ENCODE measurements around the gene SPRR1A. TPM values are rescaled to one million over a fixed set of nuclear protein-coding genes. Genes with fewer than 3 reads are reported as not detected.

SPRR1A gene
- total RNA-seq, 3 donors from 2014 or later: not detected

DNA sequence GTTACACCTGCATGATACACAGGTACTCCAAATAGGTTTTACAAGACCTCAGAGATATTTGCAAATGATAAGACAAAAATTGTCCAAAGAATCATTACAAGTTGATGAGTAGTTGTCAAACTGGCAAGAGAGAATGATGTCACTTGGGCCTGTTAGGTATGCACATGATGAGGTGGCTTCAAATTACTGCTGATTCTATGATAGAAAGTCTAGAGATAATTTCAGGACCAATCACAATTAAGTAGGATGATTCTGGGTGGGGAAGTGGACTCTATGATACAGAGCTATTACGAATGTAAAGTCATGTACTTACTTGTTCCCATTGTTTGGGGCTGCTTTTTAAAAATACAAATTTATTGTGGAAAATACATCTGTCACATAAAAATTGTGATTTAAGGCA, 41.9 kb downstream of the SPRR1A start:
- Histone ChIP-seq H3K36me3 (no peaks in the 10 kb centered on the region), H3K9me3 (no peaks in the 10 kb centered on the region), H3K4me3 (no peak overlapping the region), H3K27ac (no peak overlapping the region), H3K27me3 (no peaks in the 10 kb centered on the region), H3K4me1 (no peaks in the 10 kb centered on the region)
- DNase-seq (ENCODE audit: low spot score in 2 of 2): no peak
- intact Hi-C loops (cut with DNase I; ENCODE audit: low total_unique reads): no loop called here
- TF ChIP-seq, protein P1, sequence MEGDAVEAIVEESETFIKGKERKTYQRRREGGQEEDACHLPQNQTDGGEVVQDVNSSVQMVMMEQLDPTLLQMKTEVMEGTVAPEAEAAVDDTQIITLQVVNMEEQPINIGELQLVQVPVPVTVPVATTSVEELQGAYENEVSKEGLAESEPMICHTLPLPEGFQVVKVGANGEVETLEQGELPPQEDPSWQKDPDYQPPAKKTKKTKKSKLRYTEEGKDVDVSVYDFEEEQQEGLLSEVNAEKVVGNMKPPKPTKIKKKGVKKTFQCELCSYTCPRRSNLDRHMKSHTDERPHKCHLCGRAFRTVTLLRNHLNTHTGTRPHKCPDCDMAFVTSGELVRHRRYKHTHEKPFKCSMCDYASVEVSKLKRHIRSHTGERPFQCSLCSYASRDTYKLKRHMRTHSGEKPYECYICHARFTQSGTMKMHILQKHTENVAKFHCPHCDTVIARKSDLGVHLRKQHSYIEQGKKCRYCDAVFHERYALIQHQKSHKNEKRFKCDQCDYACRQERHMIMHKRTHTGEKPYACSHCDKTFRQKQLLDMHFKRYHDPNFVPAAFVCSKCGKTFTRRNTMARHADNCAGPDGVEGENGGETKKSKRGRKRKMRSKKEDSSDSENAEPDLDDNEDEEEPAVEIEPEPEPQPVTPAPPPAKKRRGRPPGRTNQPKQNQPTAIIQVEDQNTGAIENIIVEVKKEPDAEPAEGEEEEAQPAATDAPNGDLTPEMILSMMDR (IDR thresholded peaks at IDR 0.05): no peak

DNA sequence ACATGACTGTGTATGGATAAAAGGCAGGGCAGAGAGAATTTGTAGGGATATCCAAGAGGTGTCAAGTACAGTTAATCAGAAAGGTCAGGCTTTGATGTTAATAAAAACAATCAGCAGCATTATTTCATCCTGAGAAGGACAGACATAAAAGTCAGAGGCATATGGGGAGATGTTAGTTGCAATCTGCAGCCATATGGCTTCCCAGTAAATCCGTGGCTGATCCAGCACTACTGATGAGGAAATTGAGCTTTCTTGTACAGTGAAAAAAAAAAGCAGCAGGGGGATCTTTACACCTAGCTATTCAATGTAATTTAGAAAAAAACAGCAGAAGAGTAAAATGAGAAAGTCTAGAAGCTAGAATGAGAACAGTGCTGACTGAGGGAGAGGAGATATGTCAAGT, 44.9 kb downstream of the SPRR1A start:
- H3K27ac ChIP-seq: no peak overlapping the region
- H3K36me3 ChIP-seq: no peaks in the 10 kb centered on the region
- no peak for DNase-seq (ENCODE audit: low spot score in 2 of 2)
- H3K27me3 ChIP-seq: no peaks in the 10 kb centered on the region
- no peaks in the 10 kb centered on the region for H3K4me1 ChIP-seq
- intact Hi-C loops (cut with DNase I; ENCODE audit: low total_unique reads): no loop called here
- no peak overlapping the region for H3K4me3 ChIP-seq
- no peaks in the 10 kb centered on the region for H3K9me3 ChIP-seq
- TF ChIP-seq POLR2A (IDR thresholded peaks at IDR 0.05) (no peak), POLR2AphosphoS5 (IDR thresholded peaks at IDR 0.05) (no peak)
- TF ChIP-seq, protein P1 (IDR thresholded peaks at IDR 0.05): no peak

DNA sequence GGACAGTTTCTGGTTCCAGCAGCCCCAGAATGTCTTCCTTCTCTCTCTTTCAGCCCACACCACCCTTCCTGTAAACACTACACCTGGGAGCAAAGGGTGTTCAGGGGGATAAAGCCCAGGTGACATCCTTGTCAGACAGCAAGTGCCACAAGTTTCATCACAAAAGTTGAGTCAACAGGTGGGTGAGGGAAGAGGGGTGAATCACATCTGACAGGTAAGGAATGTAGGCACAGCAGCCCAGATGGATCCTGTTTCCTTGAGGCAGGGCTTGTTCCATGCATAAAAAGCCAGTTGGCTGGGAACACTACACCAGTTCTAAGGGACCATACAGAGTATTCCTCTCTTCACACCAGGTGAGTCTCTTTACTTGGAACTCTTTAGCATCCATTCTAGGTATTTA, 47.0 kb downstream of the SPRR1A start, which contains the start of gene SPRR1B:
TSS of gene SPRR1B (plus strand) at position 309 of the 400 bp plus-strand sequence. CDS start 1,143 bp downstream, outside the sequence.
- Histone ChIP-seq H3K9me3 (no peaks in the 10 kb centered on the region), H3K4me1 (no peaks in the 10 kb centered on the region), H3K36me3 (no peaks in the 10 kb centered on the region), H3K27ac (no peak within 1 kb of the TSS), H3K27me3 (no peaks in the 10 kb centered on the region), H3K4me3 (no peak within 1 kb of the TSS)
- DNase-seq (ENCODE audit: low spot score in 2 of 2): no peak
- TF ChIP-seq POLR2AphosphoS5 (IDR thresholded peaks at IDR 0.05) (no peak), POLR2A (IDR thresholded peaks at IDR 0.05) (no peak)
- TF ChIP-seq, protein P1 (IDR thresholded peaks at IDR 0.05): no peak
- intact Hi-C loops (cut with DNase I; ENCODE audit: low total_unique reads): no loop called here

DNA sequence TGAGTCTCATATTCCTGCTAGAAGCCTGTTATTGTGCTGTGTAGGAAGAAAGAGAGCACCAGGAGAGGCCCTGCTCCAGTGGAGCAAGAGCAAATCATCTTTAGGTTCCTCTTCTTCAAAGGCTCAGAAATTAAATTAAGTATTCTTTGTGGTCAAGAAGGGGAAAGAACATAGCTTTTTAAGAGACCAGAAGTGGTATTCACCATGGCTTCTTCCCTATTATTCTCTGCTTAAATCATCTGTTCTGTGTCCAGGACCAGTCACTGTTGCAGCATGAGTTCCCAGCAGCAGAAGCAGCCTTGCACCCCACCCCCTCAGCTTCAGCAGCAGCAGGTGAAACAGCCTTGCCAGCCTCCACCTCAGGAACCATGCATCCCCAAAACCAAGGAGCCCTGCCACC, 48.2 kb downstream of the SPRR1A start:
- H3K4me1 ChIP-seq: no peaks in the 10 kb centered on the region
- TF ChIP-seq POLR2A (IDR thresholded peaks at IDR 0.05) (no peak), POLR2AphosphoS5 (IDR thresholded peaks at IDR 0.05) (no peak)
- TF ChIP-seq, protein P1 (IDR thresholded peaks at IDR 0.05): no peak
- DNase-seq (ENCODE audit: low spot score in 2 of 2): no peak
- H3K9me3 ChIP-seq: no peaks in the 10 kb centered on the region
- H3K27me3 ChIP-seq: no peaks in the 10 kb centered on the region
- H3K36me3 ChIP-seq: no peaks in the 10 kb centered on the region
- intact Hi-C loops (cut with DNase I; ENCODE audit: low total_unique reads): no loop called here
- H3K4me3 ChIP-seq: no peak overlapping the region
- no peak overlapping the region for H3K27ac ChIP-seq

DNA sequence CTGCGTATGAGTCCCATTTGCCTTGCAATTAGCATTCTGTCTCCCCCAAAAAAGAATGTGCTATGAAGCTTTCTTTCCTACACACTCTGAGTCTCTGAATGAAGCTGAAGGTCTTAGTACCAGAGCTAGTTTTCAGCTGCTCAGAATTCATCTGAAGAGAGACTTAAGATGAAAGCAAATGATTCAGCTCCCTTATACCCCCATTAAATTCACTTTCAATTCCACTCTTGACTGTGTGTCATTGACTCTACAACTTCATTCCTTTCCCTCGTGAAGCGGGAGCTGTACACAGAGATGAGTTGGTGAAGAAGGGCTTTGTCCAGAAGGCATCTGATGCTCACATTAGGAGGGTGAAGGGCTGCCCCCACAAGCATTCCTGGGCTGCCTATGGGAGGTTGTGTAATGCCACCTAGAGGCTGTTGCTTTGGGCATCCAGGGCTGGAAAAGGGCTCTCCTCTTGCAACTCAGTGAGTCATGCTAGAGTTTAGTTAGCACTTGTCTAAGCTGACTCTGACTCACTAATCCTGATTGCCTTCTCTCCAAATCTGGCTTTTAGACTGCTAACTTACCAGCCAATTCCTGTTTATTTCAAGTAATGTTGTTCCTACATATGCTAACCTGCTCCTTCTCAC, 48.9 kb downstream of the SPRR1A start:
- no peak overlapping the region for H3K4me3 ChIP-seq
- no peak overlapping the region for H3K27ac ChIP-seq
- DNase-seq (ENCODE audit: low spot score in 2 of 2): no peak
- no peaks in the 10 kb centered on the region for H3K27me3 ChIP-seq
- intact Hi-C loops (cut with DNase I; ENCODE audit: low total_unique reads): no loop called here
- H3K9me3 ChIP-seq: no peaks in the 10 kb centered on the region
- TF ChIP-seq POLR2A (IDR thresholded peaks at IDR 0.05) (no peak), POLR2AphosphoS5 (IDR thresholded peaks at IDR 0.05) (no peak)
- TF ChIP-seq, protein P1 (IDR thresholded peaks at IDR 0.05): no peak
- H3K36me3 ChIP-seq: no peaks in the 10 kb centered on the region
- no peaks in the 10 kb centered on the region for H3K4me1 ChIP-seq

Data from breast epithelium (tissue), 4 donors.